GM08714 (cell line): Measurements from ENCODE around the gene PTOV1.

Experiments
- H3K4me3 ChIP-seq: fragments of 200-500 bp; sonication (Bioruptor generic); 2 replicates; pipeline ENCODE4 v1.5.1; 2014; ENCODE audit warnings: mild to moderate bottlenecking, low read length, inconsistent platforms
- ZNF274 ChIP-seq: IDR thresholded peaks from 2 replicates; pipeline ENCODE4 v1.6.1; 2012; ENCODE audit warnings: mild to moderate bottlenecking, low read depth, low read length

Gene PTOV1

GRCh38 chr19:49908480-49909420, 57.8 kb downstream of the PTOV1 start:
- TF ChIP-seq ZNF274 = no peak
- H3K4me3 ChIP-seq = no peak overlapping the region

- no peak for TF ChIP-seq ZNF274
- H3K4me3 ChIP-seq = no peak overlapping the region
Observed at GRCh38 chr19:49910179-49910578, 59.2 kb downstream of the PTOV1 start.
